IPS-11a (cell line): ENCODE results near the gene GALNT5.
"Not testable (repeated sequence)": the region's sequence is repeated elsewhere in the genome, so short reads cannot be mapped to it uniquely, and the experiment has no call there.

Experiments
- H3K4me3 ChIP-seq: one replicate; pipeline ENCODE4 v1.5.1; 2013; ENCODE audit warnings: low read depth, low read length, control low read depth

Gene GALNT5

GRCh38 chr2:157326698-157327097 is 69.2 kb downstream of the GALNT5 start:
- H3K4me3 ChIP-seq: no peak overlapping the region

- H3K4me3 ChIP-seq: no peak overlapping the region
Measured at GRCh38 chr2:157327200-157327599, 69.7 kb downstream of the GALNT5 start.

- H3K4me3 ChIP-seq: no peak overlapping the region
Measured at GRCh38 chr2:157327621-157328500, 70.4 kb downstream of the GALNT5 start.

GRCh38 chr2:157329524-157329923 is 72.0 kb downstream of the GALNT5 start:
- H3K4me3 ChIP-seq: no peak overlapping the region

GRCh38 chr2:157333304-157334047 is 76.0 kb downstream of the GALNT5 start:
- no peak overlapping the region for H3K4me3 ChIP-seq

GRCh38 chr2:157334335-157334734 is 76.8 kb downstream of the GALNT5 start:
- H3K4me3 ChIP-seq: no peak overlapping the region

GRCh38 chr2:157334797-157335196 is 77.3 kb downstream of the GALNT5 start:
- H3K4me3 ChIP-seq: no peak overlapping the region

- H3K4me3 ChIP-seq: no peak overlapping the region
Measured at GRCh38 chr2:157336137-157337010, 78.9 kb downstream of the GALNT5 start.

GRCh38 chr2:157337978-157338377 is 80.5 kb downstream of the GALNT5 start:
- H3K4me3 ChIP-seq: no peak overlapping the region

GRCh38 chr2:157339965-157340655 is 82.6 kb downstream of the GALNT5 start:
- no peak overlapping the region for H3K4me3 ChIP-seq

GRCh38 chr2:157341381-157341780 is 83.9 kb downstream of the GALNT5 start:
- not testable (repeated sequence) for H3K4me3 ChIP-seq

- no peak overlapping the region for H3K4me3 ChIP-seq
Measured at GRCh38 chr2:157345647-157346389, 88.3 kb downstream of the GALNT5 start.

- no peak overlapping the region for H3K4me3 ChIP-seq
Measured at GRCh38 chr2:157348291-157348921, 90.9 kb downstream of the GALNT5 start.

- no peak overlapping the region for H3K4me3 ChIP-seq
Measured at GRCh38 chr2:157349949-157350515, 92.5 kb downstream of the GALNT5 start.

- no peak overlapping the region for H3K4me3 ChIP-seq
Measured at GRCh38 chr2:157355618-157356017, 98.1 kb downstream of the GALNT5 start.

- no peak overlapping the region for H3K4me3 ChIP-seq
Measured at GRCh38 chr2:157359628-157360027, 102.1 kb downstream of the GALNT5 start.

GRCh38 chr2:157361526-157361925 is 104.0 kb downstream of the GALNT5 start:
- H3K4me3 ChIP-seq: no peak overlapping the region

GRCh38 chr2:157362627-157363026 is 105.1 kb downstream of the GALNT5 start:
- no peak overlapping the region for H3K4me3 ChIP-seq

GRCh38 chr2:157363612-157364101 is 106.2 kb downstream of the GALNT5 start:
- no peak overlapping the region for H3K4me3 ChIP-seq
